Measurements from ENCODE around the gene SORCS2.

DNA sequence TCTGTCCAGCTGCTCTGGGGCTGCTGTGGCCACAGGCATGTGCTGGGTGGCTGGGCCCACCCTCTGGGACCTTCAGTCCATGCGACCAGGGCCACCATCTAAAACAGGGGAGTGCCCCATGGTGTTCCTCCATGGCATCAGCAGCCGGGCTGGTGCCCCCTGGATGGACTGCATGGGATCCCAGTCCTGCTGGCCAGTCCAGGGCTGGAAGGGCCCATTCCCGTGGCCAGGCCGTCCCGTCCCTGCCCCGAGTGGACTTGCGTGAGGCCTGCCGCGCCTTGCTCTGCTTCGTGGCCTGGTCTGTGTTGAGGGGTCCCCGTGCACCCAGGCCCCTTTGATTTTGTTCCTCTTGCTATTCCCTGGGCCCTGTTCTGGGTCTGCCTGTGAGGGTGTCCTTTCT is 36.4 kb downstream of the SORCS2 start:
- TF ChIP-seq, protein P1, sequence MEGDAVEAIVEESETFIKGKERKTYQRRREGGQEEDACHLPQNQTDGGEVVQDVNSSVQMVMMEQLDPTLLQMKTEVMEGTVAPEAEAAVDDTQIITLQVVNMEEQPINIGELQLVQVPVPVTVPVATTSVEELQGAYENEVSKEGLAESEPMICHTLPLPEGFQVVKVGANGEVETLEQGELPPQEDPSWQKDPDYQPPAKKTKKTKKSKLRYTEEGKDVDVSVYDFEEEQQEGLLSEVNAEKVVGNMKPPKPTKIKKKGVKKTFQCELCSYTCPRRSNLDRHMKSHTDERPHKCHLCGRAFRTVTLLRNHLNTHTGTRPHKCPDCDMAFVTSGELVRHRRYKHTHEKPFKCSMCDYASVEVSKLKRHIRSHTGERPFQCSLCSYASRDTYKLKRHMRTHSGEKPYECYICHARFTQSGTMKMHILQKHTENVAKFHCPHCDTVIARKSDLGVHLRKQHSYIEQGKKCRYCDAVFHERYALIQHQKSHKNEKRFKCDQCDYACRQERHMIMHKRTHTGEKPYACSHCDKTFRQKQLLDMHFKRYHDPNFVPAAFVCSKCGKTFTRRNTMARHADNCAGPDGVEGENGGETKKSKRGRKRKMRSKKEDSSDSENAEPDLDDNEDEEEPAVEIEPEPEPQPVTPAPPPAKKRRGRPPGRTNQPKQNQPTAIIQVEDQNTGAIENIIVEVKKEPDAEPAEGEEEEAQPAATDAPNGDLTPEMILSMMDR (IDR thresholded peaks at IDR 0.05): no peak
- TF ChIP-seq POLR2A (IDR thresholded peaks at IDR 0.05) (no peak), POLR2AphosphoS5 (IDR thresholded peaks at IDR 0.05) (no peak)
